Sigmoid colon (tissue), 4 donors: ENCODE results near the gene SUPT3H.

Experiments
- CTCF ChIP-seq, 4 experiments: fragments of 450-650 bp in 3 of 4; fragments of 200-600 bp in 1 of 4; IDR thresholded peaks; one replicate each; pipeline ENCODE4 v1.5.1; 2016 to 2019; ENCODE audit warnings: antibody characterized with exemption in 4 of 4, mild to moderate bottlenecking in 3 of 4, moderate library complexity in 2 of 4
- EP300 ChIP-seq, 4 donors: sonication (generic); formaldehyde crosslinking; IDR thresholded peaks; one replicate each; pipeline ENCODE4 v1.6.1; 2017; ENCODE audit warnings: antibody characterized with exemption in 4 of 4
- POLR2A ChIP-seq, 2 donors: fragments of 450-650 bp; IDR thresholded peaks; one replicate each; pipeline ENCODE4 v1.6.1; 2016; ENCODE audit warnings: antibody characterized with exemption in 2 of 2, mild to moderate bottlenecking in 2 of 2, moderate library complexity in 2 of 2
- POLR2AphosphoS5 ChIP-seq, 4 donors: sonication (generic); formaldehyde crosslinking; IDR thresholded peaks; one replicate each; pipeline ENCODE4 v1.6.1; 2017; ENCODE audit warnings: antibody characterized with exemption in 4 of 4

GRCh38 chr6:44956396-44956795 is 421.3 kb downstream of the SUPT3H start:
- no peak for TF ChIP-seq CTCF (IDR thresholded peaks at IDR 0.05)
- TF ChIP-seq EP300 (IDR thresholded peaks at IDR 0.05) = no peak
- TF ChIP-seq POLR2AphosphoS5 (IDR thresholded peaks at IDR 0.05) = no peak
- TF ChIP-seq POLR2A (IDR thresholded peaks at IDR 0.05) = no peak
